22Rv1 (cell line): ENCODE data around the gene ADAMTS17.
A peak's percentile ranks its signal among the peaks of the same experiment; 100 is the strongest.
"Not testable (repeated sequence)": the region's sequence is repeated elsewhere in the genome, so short reads cannot be mapped to it uniquely, and the experiment has no call there.

Experiments used
- H3K27ac ChIP-seq: fragments of 450-650 bp; 2 replicates; pipeline ENCODE4 v1.5.1; 2017
- ZFX ChIP-seq: fragments of 450-650 bp; IDR thresholded peaks from 2 replicates; pipeline ENCODE4 v1.6.1; 2017; ENCODE audit warnings: antibody characterized with exemption, borderline replicate concordance
- TF ChIP-seq, protein P1 (sequence below): fragments of 450-650 bp; IDR thresholded peaks from 2 replicates; pipeline ENCODE4 v1.5.1; 2017; ENCODE audit warnings: mild to moderate bottlenecking

ADAMTS17 gene

DNA sequence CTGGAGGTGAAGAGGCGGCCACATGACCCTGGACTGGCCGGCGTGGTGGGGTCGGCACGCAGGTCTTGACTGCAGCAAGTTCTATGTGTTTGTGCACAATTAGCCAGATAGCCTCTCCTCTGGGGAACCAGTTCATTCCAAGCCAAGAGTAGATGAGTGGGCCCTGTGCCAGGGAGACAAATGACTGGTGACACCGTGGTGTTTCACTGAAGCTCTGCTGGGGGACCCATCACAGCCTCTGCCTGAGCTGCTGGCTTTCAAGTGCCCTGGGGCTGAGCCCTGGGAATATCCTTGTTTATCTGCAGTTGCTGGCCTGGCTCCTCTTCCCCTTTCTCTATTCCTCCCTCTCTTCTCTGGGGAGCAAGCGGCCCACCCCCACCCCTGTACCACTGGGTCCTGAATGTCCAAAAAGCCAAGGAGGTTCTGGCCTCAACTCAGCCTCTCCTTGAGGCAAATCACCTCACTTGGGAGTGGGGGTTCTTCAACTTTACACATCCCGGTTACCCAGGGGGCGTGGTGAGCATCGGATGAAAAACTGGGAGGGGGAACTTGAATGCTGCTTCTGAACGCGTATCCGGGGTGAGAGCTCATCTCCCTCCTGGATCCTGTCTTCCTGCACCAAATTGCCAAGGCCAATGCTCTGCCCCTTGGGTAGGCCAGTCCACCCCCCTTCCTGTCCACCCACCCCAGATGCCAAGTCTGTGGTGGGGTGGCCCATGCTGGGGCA is 408.9 kb downstream of the ADAMTS17 start:
- TF ChIP-seq, protein P1, sequence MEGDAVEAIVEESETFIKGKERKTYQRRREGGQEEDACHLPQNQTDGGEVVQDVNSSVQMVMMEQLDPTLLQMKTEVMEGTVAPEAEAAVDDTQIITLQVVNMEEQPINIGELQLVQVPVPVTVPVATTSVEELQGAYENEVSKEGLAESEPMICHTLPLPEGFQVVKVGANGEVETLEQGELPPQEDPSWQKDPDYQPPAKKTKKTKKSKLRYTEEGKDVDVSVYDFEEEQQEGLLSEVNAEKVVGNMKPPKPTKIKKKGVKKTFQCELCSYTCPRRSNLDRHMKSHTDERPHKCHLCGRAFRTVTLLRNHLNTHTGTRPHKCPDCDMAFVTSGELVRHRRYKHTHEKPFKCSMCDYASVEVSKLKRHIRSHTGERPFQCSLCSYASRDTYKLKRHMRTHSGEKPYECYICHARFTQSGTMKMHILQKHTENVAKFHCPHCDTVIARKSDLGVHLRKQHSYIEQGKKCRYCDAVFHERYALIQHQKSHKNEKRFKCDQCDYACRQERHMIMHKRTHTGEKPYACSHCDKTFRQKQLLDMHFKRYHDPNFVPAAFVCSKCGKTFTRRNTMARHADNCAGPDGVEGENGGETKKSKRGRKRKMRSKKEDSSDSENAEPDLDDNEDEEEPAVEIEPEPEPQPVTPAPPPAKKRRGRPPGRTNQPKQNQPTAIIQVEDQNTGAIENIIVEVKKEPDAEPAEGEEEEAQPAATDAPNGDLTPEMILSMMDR = no peak
- TF ChIP-seq ZFX = no peak
- H3K27ac ChIP-seq = no peak overlapping the region

DNA sequence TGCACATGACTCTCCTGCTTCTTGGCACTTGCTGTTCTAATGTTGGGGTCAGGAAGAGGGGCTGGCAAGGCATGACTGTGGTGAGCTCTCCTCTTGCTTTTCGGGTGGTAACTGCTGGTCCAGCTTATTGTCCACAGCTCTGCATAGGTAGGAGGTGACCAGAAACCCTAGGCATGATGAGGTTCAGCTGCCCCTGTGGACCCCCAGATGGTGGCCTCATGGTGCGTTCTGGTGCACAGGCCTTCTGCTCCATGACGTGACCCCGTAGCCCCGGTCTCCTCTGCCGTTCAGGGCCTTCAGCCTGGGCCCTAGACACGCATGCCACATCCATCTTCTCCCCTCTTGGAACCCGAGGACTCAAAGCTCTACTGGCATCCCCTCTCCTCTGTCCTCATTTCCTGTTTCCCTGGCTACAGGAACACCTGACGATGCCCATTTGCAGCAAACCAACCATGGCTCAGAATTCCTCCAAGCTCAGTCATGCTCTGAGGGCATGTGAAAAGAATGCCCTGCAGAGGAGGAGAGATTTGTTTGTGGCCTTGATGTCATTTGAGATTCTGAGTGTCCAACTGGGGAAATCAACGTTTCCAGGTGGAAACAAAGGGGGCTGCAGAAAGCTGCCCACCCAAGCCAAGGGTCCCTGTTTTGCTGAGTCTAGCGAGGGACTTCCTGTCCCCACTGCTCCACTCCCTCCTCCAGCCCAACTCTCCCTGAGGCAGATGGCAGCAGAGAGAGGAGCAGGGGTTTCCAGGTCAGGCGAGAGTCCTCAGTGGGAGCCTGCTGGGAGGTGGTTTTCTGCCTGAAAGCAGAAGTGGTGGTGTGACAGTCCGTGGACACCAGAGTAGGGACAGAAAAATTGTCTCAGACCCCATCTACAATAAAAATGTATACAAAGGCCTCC is 409.8 kb downstream of the ADAMTS17 start:
- H3K27ac ChIP-seq = no peak overlapping the region
- TF ChIP-seq, protein P1 = no peak
- no peak for TF ChIP-seq ZFX

DNA sequence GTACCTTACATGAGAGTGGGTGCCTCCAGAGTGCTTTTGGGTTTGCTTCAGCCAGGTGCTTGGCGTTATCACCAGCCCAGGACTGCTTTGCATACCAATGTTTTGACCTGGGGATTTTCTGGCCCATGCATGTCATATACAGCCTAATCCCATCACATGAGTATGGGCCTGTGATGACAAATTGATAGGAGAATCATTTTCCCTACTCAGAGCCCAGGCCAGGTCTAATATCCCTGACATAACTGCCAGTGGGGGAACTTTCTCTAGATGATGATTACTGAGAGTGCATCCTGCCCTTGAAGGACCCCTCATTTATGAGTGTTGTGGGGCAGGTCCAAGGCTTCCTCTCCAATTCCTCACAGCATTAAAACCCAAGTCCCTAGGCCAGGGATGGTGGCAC is 411.1 kb downstream of the ADAMTS17 start:
- TF ChIP-seq, protein P1 = no peak
- no peak for TF ChIP-seq ZFX

DNA sequence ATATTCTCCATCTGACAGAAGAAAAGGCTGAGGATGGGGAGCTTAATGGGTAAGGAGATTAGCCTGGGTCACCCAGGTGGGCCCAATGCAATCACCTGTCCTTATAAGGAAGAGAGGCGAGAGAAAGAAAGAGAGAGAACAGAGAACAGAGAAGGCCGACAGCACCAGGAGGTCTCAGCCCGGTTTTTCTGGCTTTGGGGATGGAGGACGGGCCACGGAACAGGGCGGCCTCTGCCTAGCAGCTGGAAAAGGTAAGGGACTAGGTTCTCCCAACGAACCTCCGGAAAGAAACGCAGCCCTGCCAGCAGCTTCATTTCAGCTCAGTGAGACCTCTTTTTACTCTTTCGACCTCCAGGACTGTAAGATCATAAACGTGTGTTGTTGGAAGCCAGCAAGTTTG is 412.5 kb downstream of the ADAMTS17 start:
- TF ChIP-seq, protein P1 = no peak
- TF ChIP-seq ZFX = no peak
- H3K27ac ChIP-seq = no peak overlapping the region

More for the DNA sequence above, 411.1 kb downstream of the ADAMTS17 start:
- H3K27ac ChIP-seq = no peak overlapping the region

DNA sequence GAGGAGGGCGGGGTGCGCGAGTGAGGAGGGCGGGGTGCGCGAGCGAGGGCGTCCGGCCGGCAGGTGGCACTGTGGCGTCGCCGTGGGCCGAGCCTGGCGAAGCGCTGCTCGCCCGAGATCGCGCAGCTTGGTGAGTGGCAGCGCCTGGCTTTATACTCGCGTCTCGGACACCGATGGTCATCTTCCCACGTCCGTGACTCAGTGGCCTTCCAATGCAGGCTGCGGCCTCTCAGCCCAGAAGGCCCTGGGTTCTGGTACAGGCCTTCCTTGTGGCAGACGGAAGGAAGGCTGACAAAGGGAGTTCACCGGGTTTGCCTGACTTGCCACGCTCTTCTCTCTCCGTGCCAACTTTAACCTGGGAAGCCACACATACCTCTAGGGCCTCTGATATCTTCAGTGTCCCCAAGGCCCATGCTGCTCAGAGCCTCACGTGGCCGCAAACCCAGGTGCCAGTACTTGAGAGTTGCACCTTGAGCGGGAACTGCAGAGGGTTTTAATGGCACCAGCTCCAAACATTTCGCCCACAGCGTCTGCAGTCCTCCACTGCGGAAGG is 413.3 kb downstream of the ADAMTS17 start:
- H3K27ac ChIP-seq = no peak overlapping the region
- TF ChIP-seq, protein P1 = peak; percentile 65
- TF ChIP-seq ZFX = no peak

DNA sequence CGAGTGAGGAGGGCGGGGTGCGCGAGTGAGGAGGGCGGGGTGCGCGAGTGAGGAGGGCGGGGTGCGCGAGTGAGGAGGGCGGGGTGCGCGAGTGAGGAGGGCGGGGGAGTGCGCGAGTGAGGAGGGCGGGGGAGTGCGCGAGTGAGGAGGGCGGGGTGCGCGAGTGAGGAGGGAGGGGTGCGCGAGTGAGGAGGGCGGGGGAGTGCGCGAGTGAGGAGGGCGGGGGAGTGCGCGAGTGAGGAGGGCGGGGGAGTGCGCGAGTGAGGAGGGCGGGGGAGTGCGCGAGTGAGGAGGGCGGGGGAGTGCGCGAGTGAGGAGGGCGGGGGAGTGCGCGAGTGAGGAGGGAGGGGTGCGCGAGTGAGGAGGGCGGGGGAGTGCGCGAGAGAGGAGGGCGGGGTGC is 415.2 kb downstream of the ADAMTS17 start:
- H3K27ac ChIP-seq = not testable (repeated sequence)

DNA sequence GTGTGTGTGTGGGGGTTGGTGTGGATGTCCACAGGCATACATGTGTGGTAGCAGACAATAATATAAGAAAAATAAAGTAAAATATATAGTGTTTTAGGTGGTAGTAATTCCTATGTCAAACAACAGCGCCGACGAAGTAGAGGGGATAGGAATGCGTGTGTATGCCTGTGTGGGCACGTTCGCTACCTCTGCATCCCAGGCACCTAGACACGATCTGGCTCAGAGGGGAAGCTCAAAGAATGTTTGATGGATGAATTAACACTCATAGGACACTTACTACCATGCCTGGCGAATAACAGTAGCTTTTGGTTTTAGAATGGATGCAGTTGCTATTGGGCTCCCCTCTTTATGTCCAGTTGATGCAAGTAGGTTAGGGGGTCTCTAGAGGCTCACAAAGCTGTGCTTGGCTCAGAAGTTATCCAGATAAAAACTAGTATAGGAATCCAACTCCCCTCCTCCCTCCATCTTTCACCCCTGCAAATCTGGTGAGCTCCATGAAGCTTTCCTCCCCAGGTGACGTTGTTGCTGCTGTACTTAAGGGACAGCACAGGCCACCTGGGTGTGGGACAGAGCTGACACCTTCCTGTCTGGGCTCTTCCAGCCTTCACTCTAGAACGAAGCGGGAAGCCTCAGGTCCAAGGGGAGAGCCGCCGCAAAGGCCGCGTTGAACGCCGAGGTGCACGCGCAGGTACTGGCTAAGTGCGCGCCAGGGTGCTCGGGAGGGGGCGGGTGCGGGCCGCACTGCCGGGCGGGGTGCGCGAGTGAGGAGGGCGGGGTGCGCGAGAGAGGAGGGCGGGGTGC is 415.9 kb downstream of the ADAMTS17 start:
- TF ChIP-seq ZFX = no peak
- TF ChIP-seq, protein P1 = no peak
- no peak overlapping the region for H3K27ac ChIP-seq
